GM18868 (cell line): ENCODE results near the gene VAV2.

Experiments
- ATAC-seq: cut with Tn5 transposase; IDR thresholded peaks from one replicate; pipeline ENCODE4 v1.9.1; 2021; ENCODE audit warnings: mild to moderate bottlenecking, moderate library complexity; ENCODE audit not compliant: unreplicated experiment

VAV2 gene

DNA sequence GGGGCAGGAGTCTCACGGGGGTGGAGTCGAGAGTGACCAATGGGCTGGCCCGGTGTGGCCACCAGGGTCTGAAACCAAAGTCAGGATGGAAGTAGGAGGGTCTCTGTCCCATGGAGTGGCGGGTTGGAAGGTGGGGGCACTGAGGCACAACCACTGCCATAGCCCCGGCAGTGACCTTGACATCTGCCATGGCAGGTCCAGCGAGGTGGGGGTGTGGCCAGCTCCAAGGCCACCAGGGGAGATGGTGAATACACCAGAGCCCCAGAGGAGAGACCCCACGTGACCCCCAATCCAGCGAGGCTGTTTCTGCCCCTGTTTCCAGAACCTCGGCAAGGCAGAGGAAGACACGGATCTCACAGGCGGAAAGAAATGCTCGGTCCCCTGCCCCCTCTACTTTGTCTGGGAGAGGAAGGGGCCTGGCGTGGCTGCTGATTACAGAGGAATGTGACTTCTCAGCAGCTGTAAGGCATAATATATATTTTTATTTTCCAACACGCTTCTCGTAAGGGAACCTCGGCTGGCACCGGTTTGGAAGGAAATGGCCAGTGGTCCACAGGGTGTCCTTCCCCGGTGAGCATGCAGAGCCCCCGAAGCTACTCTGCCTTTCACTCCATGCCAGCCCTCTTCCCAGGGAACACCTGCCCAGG lies 148.2 kb downstream of the VAV2 start:
- no peak for ATAC-seq

DNA sequence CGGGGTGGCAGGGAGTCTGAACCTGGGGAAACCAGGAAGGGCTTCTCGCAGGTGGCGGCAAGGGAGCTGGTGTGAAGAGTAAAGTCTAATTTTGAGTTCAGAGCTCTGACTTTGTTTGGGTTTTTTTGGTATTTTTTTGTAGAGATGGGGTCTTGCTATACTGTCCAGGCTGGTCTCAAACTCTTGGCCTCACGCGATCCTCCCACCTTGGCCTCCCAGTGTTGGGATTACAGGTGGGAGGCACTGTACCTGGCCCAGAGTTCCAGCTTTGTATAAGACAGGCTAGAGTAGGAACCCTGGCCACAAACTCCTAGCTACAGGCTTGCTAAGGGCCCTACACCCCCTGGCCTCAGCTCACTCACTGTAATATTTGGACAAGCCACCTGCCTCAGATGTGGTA lies 148.9 kb downstream of the VAV2 start:
- ATAC-seq = no peak

DNA sequence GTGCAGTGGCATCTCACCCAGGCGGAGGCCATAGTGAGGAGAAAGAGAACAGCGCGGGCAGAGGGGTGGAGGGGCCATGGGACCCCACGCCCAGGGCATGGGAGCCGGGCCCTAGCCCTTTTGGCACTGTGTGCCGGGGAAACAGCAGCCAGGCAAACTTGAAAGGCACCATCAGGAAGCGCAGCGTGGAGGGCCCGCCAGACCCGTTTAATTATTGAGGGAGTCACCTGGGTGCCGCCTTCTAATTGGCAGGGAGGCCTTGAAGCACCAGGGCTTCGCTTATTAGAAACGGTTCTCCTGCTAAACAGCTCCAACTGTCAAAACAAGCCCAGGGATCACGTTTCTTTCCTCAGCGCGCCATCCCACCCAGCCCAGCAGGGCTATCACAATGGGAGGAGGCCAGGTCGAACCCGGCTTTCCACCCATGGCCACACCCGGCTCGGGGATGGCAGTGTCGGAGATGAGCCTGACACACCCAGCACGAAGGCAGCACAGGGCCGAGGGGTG lies 149.3 kb downstream of the VAV2 start:
- ATAC-seq = no peak

DNA sequence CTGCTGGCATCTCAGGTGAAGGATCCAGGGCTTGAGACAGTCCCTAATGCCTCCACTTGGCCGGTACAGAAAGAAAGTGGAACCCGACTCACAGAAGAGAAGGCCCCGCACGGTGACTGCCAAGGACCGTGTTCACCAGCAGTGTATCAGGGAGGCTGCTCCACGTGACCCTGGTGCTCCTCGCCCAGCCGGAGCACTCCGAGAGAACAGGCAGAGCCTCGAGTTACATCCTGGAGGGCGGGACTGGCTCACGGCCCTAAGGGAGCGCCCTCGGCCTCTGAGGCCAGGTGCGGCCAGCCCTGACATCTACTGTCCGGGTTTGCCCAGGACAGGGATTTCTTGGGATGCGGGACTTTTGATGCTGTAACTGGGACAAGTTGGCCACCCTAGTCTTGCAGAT lies 149.9 kb downstream of the VAV2 start:
- no peak for ATAC-seq

DNA sequence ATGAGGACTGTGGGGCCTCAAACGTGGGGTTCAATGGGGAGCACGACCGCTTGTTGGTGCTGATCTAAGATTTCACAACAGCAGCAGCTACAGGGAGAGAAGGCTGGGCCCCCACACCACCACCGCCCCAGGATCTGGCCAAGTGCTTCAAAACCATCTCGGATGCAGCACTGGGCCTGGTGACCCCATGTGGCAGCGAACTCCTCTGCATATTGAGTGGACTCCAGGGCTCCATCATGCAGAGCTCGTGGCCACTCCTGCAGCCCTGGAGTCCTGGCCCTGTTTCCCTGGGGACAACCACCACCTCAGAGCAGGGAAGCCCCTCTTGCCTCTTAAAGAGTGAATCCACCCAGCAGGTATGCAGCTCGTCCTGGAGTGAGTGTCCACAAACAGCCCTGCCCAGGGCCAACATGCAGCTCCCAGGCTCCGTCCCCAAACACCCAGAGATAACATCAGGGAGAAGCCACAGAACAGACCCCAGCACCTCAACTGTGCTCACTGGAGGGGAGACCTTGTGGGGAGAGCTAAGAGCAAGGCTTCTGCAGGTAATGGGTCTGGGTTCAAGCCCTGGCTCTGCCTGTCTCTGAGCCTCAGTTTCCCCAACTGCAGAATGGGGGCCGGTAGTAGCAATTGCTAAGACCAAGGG lies 150.8 kb downstream of the VAV2 start:
- ATAC-seq = no peak

DNA sequence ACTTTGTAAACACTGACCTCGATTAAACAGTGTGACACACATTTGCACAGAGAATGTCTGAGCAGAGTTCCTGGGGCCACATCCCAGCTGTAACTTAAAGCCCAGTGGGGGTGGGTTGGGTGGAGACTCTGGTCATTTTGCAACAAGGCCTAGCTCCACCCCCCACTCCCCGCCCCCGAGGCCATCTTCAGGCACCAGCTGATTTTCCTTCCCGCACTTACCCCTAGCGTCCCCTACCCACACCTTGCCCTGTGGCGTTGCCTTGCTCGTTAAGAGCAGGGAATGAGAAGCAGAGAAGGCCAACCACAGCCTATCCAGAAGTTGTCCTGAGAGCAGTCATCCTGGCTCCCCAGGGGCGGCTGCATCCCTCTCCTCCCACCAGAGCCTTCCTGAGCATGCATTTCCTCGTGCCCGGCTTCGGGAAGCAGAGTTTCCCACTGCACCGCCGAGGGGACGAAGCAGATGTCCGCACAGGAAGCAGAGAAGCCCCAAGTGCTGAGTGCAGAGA lies 152.2 kb downstream of the VAV2 start:
- ATAC-seq = no peak

DNA sequence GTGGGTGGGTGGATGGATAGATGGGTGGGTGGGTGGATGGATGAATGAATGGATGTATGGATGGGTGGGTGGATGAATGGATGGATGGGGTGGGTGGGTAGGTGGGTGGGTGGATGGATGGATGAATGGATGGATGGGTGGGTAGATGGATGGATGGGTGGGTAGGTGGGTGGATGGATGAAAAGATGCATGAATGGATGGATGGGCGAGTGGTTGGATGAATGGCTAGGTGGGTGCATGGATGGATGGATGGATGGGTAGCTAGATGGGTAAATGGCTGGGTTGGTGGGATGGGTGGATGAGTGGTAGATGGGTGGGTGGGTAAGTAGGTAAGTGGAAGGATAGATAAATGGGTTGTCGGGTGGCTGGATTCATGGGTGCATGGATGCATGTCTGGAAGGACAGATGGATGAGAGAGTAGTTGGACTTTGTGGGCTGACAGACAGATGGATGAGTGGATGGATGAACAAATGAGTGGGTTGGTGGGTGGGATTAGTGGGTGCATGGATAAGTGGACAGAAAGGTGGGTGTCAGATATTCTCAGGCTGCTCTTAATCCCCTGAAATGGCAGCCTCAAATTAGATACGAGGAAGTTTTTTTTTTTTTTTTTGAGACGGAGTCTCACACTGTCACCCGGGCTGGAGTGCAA lies 153.1 kb downstream of the VAV2 start:
- ATAC-seq = no peak

DNA sequence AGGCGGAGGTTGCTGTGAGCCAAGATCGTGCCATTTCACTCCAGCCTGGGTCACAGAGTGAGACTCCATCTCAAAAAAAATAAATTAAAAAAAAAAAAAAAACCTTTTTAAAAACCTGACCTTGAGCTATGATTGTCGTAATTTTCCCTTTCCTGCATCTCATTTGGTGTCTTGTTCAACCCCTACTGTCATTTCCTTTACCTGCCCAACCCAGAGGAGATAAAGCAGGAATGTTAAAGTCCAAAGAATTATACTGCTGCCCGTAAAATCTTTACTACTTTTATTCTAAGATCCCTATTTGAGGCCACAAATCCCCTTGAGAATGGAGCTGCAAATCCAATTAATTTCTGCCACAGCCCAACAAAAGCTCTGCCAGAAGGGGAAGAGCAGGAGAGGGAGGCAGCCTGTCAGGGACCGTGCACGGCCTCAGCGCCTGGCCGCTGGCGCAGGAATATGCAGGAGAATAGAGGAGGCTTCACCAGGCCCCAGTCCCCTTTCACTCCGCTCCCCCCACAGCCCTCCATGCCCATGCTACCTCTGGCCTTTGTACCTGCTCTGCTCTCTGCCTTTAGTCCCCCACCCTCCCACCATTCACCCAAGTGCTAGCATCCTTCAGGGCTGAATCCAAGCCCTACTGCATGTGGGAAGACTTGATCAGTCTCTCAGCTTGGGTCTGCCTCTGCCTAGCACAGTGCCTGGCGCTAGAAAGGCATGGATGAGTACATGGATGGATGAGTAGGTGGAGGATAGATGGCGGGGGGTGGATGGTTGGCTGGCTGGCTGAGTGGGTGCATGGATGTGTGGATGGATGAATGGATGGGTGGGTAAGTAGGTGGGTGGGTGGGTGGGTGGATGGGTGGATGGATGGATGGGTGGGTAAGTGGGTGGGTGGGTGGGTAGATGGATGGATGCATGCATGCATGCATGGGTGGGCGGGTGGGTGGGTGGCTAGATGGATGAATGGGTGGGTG lies 154.2 kb downstream of the VAV2 start:
- ATAC-seq = no peak

DNA sequence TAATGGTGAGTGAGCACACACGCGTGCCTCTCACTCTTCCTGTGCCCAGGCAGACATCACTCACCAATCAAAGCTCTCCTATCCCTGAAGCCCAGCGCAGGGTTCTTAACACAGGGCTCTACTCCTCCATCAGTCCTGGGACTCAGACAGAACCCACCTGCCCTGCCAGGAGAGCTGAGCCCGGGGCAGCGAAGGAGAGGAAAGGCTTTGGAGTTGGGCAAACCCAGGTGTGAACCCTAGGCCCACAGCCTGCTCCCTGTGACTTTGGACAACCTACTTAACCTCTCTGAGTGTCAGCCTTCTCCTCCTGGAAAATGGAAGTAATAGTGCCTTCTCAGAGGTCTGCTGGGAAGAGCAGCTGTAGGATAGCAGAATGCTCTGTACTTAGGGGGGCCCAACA lies 155.3 kb downstream of the VAV2 start:
- no peak for ATAC-seq

DNA sequence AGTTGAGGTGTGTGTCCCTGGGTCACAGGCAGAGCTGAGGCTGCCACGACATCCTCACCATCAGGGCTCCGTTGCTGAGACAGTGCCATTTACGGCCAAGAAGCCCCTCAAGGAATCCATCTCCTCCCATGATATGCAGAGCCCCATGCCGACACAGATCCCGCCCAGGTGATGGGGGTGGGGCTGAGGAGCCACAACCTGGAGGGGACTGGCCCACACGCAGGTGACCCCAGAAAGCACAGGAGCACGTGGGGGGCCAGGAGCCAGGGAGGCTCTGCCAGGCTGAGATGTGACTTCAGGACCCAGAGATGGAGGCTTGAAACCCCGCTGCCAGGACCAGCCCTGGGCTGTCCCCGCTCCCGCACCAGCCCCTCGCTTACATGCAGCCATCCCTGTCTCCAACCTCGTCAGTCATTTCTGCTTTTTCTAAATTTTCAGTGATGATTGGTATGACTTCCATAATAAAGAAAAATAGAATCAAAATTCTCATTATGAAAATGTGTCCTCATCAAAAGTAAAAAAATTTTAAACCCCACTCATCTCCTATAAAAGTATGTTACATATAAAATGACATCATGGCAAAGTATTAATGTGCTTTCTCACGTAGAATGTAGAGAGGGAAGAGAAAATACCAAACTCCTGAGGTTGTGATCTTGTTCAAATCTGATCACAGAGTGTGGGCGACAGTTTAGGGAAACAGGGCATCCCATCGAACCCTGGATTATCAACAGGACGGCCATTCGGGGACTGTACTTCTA lies 155.9 kb downstream of the VAV2 start:
- no peak for ATAC-seq

DNA sequence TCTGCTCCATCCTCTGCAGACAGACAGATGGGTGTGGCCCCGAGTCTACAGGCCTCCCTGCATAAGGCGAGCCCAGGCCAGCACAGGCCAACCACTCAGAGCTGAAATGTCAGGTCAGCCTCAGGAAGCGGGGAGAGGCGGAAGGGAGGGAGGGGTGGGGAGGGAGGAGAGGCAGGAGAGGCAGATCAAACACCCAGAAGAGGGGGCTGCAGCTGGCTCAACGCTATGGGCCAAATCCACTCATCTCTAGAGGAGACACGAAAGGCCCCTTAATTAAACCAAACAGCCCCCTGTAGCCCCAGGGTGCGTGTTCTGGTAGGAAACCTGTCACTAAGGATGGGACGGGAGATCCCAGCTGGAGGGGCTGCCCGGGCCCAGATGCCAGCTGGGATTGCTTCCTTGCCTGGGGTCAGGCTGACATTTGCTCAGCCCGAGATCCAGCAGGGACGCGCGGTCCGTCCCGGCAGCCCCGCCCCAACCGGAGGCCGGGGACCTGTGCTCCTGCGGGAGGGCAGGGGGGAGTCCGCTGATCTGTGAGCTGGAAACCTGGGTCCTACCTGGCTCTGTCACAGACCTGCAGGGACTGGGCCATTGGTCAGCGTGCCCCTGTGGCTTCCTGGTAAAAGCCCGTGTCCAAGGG lies 156.7 kb downstream of the VAV2 start:
- ATAC-seq = no peak

DNA sequence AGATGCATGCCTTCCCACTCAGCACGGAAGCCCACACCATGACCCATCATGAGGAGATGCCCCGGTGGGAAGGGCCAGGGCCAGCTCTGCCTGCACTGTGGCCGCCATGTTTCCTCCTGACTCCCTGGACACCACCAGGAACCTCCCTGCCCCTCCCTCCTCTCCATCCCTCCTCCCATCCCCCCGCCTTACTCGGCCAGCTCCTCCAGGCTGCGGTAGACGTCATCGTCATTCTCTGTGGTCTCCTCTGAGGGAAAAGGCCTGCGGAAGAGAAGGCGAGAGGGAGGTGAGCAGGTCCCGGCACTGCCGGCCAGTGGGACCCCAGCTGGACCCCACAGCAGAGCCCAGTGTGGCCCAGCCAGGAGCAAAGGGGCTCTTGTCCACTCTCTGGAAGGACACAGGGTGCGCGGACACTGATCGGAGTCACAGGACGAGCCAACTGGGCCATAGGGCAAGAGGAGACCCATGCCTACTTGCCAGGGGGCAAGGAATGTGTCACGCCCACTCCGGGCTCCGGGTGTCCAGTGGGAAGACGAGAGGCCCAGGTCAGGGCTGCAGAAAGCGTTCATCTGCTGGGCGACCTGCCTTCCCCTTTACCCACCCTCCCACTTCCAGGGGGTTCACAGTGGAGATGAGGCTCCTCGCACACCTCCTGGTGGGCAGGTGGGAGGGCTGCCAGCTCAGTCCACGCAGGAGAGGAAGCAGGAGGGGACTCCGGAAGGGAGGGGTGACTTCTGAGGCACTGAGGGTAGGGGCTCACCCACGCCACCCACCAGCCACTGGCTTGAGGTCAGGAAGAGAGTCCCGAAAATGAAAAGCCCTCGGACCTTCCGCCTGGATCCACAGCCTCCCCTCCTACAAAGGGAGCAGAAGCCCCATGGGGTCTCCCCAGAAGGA lies 157.8 kb downstream of the VAV2 start:
- ATAC-seq = no peak

DNA sequence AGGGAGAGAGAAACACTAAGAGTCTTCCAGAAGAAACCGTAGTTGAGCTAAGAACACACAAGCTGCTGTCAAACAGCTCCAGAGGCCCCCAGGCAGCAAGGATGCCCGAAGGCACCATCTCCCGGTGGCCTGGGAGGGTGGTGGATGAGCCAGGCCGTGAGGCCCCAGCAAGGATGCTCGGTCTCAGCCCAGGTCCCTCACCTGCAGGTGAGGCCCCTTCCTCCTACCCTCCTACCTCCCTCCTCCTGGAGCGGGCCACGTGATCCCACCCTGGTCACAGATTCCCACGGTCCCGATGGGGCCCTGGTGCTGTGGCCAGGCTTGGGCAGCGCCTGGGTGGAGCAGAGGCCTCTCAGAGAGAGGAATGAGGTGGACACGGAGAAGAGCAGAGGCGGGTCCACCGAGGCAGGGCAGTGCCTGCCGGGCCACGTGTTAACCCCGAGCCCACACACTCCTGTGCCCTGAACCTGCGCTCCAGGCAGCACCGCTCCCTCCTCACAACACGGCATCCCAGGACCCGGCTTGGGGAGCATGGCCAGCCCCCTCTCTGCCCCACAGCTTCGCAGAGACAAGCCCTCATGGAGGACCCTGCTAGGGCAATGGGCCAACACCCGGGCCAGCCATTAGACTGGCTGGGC lies 158.6 kb downstream of the VAV2 start:
- no peak for ATAC-seq

DNA sequence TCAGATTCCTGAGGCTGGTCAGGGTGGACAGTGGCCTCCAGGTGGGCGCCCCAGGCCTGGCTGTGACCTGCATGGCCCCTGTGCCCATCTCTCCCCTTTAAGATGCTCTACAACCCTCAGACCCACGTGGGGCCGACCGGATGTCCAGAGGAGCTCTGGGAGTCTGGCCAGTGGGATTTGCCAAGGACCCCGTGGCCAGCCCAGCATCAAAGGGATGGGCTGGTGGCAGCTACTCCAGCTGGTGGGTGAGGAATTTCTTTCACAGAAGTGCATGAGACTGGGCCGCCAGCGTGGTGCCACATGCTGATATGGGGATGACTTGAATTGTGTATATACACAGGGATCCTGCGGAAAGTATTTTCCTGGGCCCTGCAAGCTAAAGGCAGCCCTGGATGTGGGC lies 159.2 kb downstream of the VAV2 start:
- ATAC-seq = no peak

DNA sequence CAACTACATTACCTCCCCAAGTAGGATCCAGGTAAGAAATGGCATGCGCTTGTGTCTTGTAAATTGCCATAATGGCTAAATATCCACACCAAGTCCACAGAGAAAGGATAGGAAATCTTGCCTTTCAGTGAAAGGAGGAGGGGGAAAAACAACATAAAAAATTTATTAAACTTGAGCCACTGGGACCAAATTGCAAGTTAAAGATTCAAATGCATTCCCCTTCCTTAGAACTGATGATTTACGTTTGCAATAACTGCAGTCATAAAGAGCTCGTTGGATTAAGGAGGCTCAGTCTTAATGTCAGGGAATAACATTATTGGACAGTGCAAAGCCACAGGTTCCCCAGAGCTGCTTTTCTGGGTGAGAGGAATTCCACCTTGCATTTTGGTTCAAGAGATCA lies 161.4 kb downstream of the VAV2 start:
- no peak for ATAC-seq

DNA sequence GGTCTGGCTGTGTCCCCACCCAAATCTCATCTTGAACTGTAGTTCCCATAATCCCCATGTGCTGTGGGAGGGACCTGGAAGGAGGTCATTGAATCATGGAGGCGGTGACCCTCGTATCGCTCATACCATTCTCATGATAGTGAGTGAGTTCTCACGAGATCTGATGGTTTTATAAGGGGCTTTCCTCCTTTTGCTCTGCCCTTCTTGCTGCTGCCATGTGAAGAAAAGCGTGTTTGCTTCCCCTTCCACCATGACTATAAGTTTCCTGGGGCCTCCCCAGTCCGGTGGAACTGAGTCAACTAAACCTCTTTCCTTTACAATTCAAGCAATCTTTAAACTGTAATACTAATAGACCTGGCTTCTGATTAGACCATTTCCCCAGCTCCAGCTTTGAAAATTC lies 161.8 kb downstream of the VAV2 start:
- no peak for ATAC-seq

DNA sequence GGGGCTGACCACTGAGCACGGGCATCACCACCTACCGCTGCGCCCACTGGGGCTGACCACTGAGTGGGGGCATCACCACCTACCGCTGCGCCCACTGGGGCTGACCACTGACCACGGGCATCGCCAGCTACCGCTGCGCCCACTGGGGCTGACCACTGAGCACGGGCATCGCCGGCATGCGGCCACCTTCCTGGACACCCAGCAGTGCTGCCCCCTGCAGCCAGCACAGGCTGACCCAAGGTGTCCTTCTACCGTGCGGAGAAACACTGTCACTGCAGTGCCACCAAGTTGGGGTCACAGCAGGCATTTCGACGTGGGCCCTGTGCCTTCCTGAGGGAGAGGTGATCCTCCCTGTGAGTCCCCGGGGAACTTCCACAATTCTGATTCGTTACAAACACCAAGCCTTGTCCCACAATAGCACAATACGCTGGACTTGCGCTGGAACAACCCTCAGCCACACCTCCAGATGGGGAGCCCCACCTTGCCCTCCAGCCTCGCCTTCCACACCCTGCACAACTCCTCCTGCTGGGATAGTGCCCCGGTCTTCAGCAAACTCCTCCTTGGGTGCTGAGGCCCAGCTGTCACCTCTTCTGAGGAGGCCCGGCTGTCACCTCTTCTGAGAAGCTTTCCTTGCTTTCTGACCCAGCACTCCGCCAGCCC lies 163.7 kb downstream of the VAV2 start:
- no peak for ATAC-seq
